GM23338 (cell line): ENCODE results near the gene SYNE1.

ENCODE experiments used
- CREB1 ChIP-seq: fragments of 250-450 bp; sonication (Bioruptor Pico); IDR thresholded peaks from 2 replicates; pipeline ENCODE4 v1.5.0; 2020; ENCODE audit warnings: low read depth, mild to moderate bottlenecking, moderate library complexity
- EZH2 ChIP-seq: fragments of 200-600 bp; sonication (generic); IDR thresholded peaks from one replicate; pipeline ENCODE4 v1.8.0; 2017; ENCODE audit warnings: antibody characterized with exemption, mild to moderate bottlenecking, low read depth; ENCODE audit not compliant: unreplicated experiment
- EZH2phosphoT487 ChIP-seq: fragments of 200-600 bp; sonication (generic); IDR thresholded peaks from one replicate; pipeline ENCODE4 v1.8.1; 2018; ENCODE audit warnings: antibody characterized with exemption; ENCODE audit not compliant: unreplicated experiment
- JUNB ChIP-seq: IDR thresholded peaks from one replicate; pipeline ENCODE4 v1.6.1; 2016; ENCODE audit warnings: antibody characterized with exemption; ENCODE audit not compliant: unreplicated experiment
- NANOG ChIP-seq: IDR thresholded peaks from 2 replicates; pipeline ENCODE4 v1.6.1; 2016; ENCODE audit warnings: antibody characterized with exemption, borderline replicate concordance
- POLR2AphosphoS5 ChIP-seq: IDR thresholded peaks from 2 replicates; pipeline ENCODE4 v1.6.1; 2016; ENCODE audit warnings: antibody characterized with exemption, low read depth
- REST ChIP-seq: IDR thresholded peaks from one replicate; pipeline ENCODE4 v1.6.1; 2018; ENCODE audit warnings: antibody characterized with exemption; ENCODE audit not compliant: unreplicated experiment
- ZNF331 ChIP-seq: fragments of 250-450 bp; sonication (Bioruptor Pico); IDR thresholded peaks from 2 replicates; pipeline ENCODE4 v1.5.0; 2020; ENCODE audit warnings: low read depth, mild to moderate bottlenecking, moderate library complexity
- TF ChIP-seq, protein P1 (sequence below), 2 experiments: fragments of 200-600 bp in 1 of 2; sonication (generic) in 1 of 2; conservative IDR thresholded peaks; 2 replicates each; pipeline versions ENCODE4 v1.5.1 to v1.6.1; 2016 to 2017; ENCODE audit warnings: antibody characterized with exemption in 2 of 2, low read depth in 2 of 2, mild to moderate bottlenecking in 2 of 2, moderate library complexity in 1 of 2
- TF ChIP-seq, protein P2 (sequence below): IDR thresholded peaks from 2 replicates; pipeline ENCODE4 v1.6.1; 2016; ENCODE audit warnings: antibody characterized with exemption

GRCh38 chr6:152394303-152394702 lies 242.9 kb downstream of the SYNE1 start:
- TF ChIP-seq, protein P1, sequence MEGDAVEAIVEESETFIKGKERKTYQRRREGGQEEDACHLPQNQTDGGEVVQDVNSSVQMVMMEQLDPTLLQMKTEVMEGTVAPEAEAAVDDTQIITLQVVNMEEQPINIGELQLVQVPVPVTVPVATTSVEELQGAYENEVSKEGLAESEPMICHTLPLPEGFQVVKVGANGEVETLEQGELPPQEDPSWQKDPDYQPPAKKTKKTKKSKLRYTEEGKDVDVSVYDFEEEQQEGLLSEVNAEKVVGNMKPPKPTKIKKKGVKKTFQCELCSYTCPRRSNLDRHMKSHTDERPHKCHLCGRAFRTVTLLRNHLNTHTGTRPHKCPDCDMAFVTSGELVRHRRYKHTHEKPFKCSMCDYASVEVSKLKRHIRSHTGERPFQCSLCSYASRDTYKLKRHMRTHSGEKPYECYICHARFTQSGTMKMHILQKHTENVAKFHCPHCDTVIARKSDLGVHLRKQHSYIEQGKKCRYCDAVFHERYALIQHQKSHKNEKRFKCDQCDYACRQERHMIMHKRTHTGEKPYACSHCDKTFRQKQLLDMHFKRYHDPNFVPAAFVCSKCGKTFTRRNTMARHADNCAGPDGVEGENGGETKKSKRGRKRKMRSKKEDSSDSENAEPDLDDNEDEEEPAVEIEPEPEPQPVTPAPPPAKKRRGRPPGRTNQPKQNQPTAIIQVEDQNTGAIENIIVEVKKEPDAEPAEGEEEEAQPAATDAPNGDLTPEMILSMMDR (conservative IDR thresholded peaks at IDR 0.05; ENCODE audit: low read depth in 2 of 2), result no peak
- TF ChIP-seq, protein P2, sequence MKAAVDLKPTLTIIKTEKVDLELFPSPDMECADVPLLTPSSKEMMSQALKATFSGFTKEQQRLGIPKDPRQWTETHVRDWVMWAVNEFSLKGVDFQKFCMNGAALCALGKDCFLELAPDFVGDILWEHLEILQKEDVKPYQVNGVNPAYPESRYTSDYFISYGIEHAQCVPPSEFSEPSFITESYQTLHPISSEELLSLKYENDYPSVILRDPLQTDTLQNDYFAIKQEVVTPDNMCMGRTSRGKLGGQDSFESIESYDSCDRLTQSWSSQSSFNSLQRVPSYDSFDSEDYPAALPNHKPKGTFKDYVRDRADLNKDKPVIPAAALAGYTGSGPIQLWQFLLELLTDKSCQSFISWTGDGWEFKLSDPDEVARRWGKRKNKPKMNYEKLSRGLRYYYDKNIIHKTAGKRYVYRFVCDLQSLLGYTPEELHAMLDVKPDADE, result no peak
- TF ChIP-seq POLR2AphosphoS5 (no peak), EZH2phosphoT487 (no peak), EZH2 (no peak), CREB1 (no peak), REST (no peak), ZNF331 (CRISPR knock-in tag) (no peak), JUNB (no peak), NANOG (no peak)
